CD4-positive, alpha-beta memory T cell (primary cell): ENCODE results near the gene CCL21. TPM values are rescaled to one million over a fixed set of nuclear protein-coding genes. Genes with fewer than 3 reads are reported as not detected.

Source experiments
- CTCF ChIA-PET: fragments of 350-600 bp; sonication (Branson Sonifier 250); formaldehyde crosslinking; loops from one replicate; lab custom pipeline; 2021; ENCODE audit warnings: inconsistent platforms; ENCODE audit not compliant: partially characterized antibody; lab: Charles Lee
- POLR2A ChIA-PET: fragments of 350-600 bp; sonication (Branson Sonifier 250); formaldehyde crosslinking; loops from one replicate; lab custom pipeline; 2021; ENCODE audit not compliant: partially characterized antibody; lab: Charles Lee
- DNase-seq, 5 donors: peaks; one replicate each; pipeline versions ENCODE4 v3.0.0 to v3.0.0-alpha.2; 2020 to 2022; ENCODE audit warnings: mixed read lengths in 1 of 5
- H3K27ac ChIP-seq: one replicate; pipeline ENCODE4 v1.7.0; 2013; ENCODE audit warnings: low read depth, low read length
- H3K27me3 ChIP-seq: 2 replicates; pipeline ENCODE4 v1.7.0; 2013; ENCODE audit warnings: mild to moderate bottlenecking, low read length, moderate library complexity; ENCODE audit not compliant: insufficient read depth
- H3K36me3 ChIP-seq: 2 replicates; pipeline ENCODE4 v1.7.0; 2013; ENCODE audit warnings: mild to moderate bottlenecking, low read length, moderate library complexity; ENCODE audit not compliant: insufficient read depth
- H3K4me1 ChIP-seq: 2 replicates; pipeline ENCODE4 v1.7.0; 2013; ENCODE audit warnings: mild to moderate bottlenecking, low read length, moderate library complexity; ENCODE audit not compliant: insufficient read depth
- H3K4me3 ChIP-seq, 2 donors: one replicate each; pipeline ENCODE4 v1.7.0; 2013; ENCODE audit warnings: low read length in 2 of 2, mild to moderate bottlenecking in 1 of 2
- H3K9me3 ChIP-seq, 2 donors: one replicate each; pipeline ENCODE4 v1.7.0; 2013; ENCODE audit warnings: low read length in 2 of 2, control low read depth in 1 of 2; ENCODE audit not compliant: control insufficient read depth in 1 of 2
- H3K27ac Mint-ChIP-seq, 7 donors: one replicate each; pipeline ENCODE4 v1.8.0; 2020 to 2021; ENCODE audit warnings: mixed read lengths in 7 of 7, mild to moderate bottlenecking in 6 of 7, inconsistent platforms in 3 of 7, moderate library complexity in 3 of 7
- H3K27me3 Mint-ChIP-seq, 2 donors: one replicate each; pipeline ENCODE4 v1.8.0; 2020 to 2021; ENCODE audit warnings: mixed read lengths in 2 of 2
- H3K36me3 Mint-ChIP-seq, 2 donors: one replicate each; pipeline ENCODE4 v1.8.0; 2020 to 2021; ENCODE audit warnings: mixed read lengths in 2 of 2, inconsistent platforms in 1 of 2, mild to moderate bottlenecking in 1 of 2
- H3K4me1 Mint-ChIP-seq, 4 donors: one replicate each; pipeline ENCODE4 v1.8.0; 2020 to 2021; ENCODE audit warnings: mixed read lengths in 4 of 4, mild to moderate bottlenecking in 1 of 4
- H3K4me3 Mint-ChIP-seq, 8 donors: one replicate each; pipeline ENCODE4 v1.8.0; 2020 to 2021; ENCODE audit warnings: mixed read lengths in 8 of 8, mild to moderate bottlenecking in 7 of 8, moderate library complexity in 6 of 8, inconsistent platforms in 3 of 8
- H3K9me3 Mint-ChIP-seq, 8 donors: one replicate each; pipeline ENCODE4 v1.8.0; 2020 to 2021; ENCODE audit warnings: mixed read lengths in 8 of 8, mild to moderate bottlenecking in 5 of 8, inconsistent platforms in 3 of 8, moderate library complexity in 1 of 8
- intact Hi-C: fragments of 100-400 bp; cut with micrococcal nuclease; formaldehyde crosslinking; loops from one replicate; pipeline ENCODE4 v1.15.1; 2023
- polyA plus RNA-seq, 2 donors: library from polyadenylated mRNA; unstranded; fragments of 300-500 nt; fragmentation: Illumina TruSeq; gene quantifications; one replicate each; pipeline ENCODE4 v1.2.3, GENCODE V29; 2021
- total RNA-seq, 2 experiments: library from RNA; stranded (reverse); gene quantifications; one replicate each; pipeline ENCODE4 v1.2.3, GENCODE V29; 2021

The CCL21 gene
- total and polyA plus RNA-seq, 4 experiments from 2014 or later = not detected

DNA sequence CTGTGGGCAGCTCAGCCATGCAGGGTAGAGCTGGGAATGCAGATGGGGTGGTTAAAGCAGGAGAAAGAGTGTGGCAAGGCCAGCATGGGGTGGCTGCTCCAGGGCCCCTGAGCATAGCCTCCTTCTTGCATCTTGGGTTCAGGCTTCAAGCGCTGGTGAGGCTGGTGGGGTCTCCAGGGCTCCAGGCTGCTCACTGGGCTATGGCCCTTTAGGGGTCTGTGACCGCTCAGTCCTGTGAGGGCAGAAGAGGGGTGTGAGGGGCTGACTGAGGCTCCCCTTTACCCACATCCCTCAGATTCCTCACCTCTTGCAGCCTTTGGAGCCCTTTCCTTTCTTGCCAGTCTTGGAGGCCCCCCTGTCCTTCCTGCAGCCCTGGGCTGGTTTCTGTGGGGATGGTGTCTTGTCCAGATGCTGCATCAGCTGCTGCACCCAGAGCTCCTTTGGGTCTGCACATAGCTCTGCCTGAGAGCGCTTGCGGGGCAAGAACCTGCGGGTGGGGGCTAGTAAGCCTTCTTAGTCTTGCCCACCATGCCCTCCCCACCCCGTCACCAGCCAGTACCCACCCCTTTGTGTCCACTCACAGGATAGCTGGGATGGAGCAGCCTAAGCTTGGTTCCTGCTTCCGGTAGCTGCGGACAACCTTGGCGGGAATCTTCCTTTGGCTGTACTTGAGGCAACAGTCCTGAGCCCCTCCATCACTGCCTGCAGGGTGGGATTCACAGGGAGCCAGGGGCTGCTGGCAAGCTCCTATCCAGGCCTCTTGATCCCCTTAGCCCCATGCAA is 549 bp downstream of the CCL21 start:
- no peak overlapping the region for H3K27ac ChIP-seq
- no peaks in the 10 kb centered on the region for H3K9me3 ChIP-seq
- POLR2A ChIA-PET = no interaction called here
- DNase-seq = no peak
- H3K27me3 ChIP-seq = no peaks in the 10 kb centered on the region
- no peak overlapping the region for H3K4me3 ChIP-seq
- Mint-ChIP-seq H3K4me3 (no peak overlapping the region), H3K27ac (no peak overlapping the region), H3K4me1 (no peaks in the 10 kb centered on the region), H3K36me3 (no peaks in the 10 kb centered on the region), H3K27me3 (peaks cover 8 to 9% of the 10 kb centered on the region in 2 donors), H3K9me3 (no peaks in the 10 kb centered on the region)
- H3K36me3 ChIP-seq = no peaks in the 10 kb centered on the region
- CTCF ChIA-PET = interaction anchor here (2.9 kb wide), 1 partner anchor 9 kb away, joined by 10 read pairs; no protein-coding TSS in a partner anchor
- no peaks in the 10 kb centered on the region for H3K4me1 ChIP-seq
- intact Hi-C loops = no loop called here

DNA sequence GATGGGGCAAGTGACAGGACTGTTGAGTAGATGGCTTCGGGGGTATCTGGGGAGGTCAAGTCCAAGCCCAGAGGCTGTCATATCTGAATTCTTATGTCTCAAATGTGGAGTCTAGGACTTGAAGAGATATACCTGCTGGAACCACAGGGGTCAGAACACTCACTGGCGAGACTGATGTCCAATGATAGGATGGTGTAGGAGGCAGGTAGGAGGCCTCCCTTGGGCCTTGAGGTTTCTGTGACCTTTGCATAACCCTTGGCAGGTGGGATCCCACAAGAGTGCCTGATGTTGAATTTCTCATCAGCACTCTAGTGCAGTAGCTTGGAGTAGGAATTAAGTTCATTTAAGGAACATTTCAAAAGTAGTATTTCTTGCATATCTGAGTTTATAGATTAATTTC is 2.8 kb downstream of the CCL21 start:
- Mint-ChIP-seq H3K9me3 (no peaks in the 10 kb centered on the region), H3K36me3 (no peaks in the 10 kb centered on the region), H3K27ac (no peak overlapping the region), H3K27me3 (peaks cover 0 to 3% of the 10 kb centered on the region in 2 donors), H3K4me3 (no peak overlapping the region), H3K4me1 (peaks cover 0 to 2% (median under 1%) of the 10 kb centered on the region in 4 donors)
- Histone ChIP-seq H3K4me3 (no peak overlapping the region), H3K27me3 (no peaks in the 10 kb centered on the region), H3K36me3 (no peaks in the 10 kb centered on the region), H3K4me1 (no peaks in the 10 kb centered on the region), H3K27ac (no peak overlapping the region), H3K9me3 (no peaks in the 10 kb centered on the region)
- intact Hi-C loops = no loop called here
- ChIA-PET POLR2A (no interaction called here), CTCF (no interaction called here)
- no peak for DNase-seq

DNA sequence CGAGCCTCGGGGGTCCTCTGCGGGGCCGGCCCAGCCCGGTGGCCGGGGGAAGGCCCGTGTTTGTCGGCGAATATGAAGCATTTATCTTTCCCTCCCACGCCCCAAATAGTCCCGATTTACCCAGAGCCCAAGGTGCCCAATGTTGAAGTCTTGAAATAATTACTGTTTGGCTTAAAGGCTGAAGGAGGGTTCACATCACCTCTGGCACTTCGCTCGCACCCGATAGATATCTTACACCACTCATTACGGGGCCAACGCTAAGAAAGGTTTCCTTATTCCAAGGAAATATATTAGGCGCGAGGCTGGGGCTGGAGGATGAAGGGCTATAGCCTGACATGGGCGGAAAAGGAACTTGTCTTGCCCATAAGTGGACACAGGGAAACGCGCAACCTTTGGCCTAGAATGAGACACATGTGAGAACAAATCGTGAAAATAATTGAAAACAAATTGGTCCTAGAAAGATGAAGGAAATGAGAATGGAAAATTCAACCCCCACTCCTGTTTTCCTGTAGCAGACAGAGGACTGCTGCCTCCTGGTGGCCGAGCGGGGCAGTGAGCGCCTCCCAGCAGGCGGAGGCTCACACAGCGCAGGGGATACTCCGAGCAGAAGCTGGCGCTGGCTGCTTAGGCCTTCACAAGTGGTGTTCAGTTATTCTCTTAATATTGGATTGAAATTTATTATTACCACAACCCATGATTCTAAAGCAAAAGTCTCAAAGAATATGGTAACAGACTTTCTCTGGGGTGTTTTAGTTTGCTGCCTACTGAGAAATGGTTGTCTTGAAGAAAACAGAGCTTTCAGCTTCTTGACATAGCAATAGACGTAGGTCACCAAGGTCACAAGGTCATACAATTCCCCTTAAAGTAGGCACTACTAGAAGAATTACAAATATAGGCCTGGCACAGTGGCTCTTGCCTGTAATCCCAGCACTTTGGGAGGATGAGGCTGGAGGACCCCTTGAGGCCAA is 7.9 kb downstream of the CCL21 start:
- Mint-ChIP-seq H3K4me3 (peak overlapping the region; percentile 81 to 88 (median 86)), H3K27me3 (no peaks in the 10 kb centered on the region), H3K4me1 (peaks cover 1 to 9% (median 6%) of the 10 kb centered on the region in 4 donors), H3K27ac (peak overlapping the region in 6 of 7 donors; percentile 37 to 70 (median 50)), H3K36me3 (no peaks in the 10 kb centered on the region), H3K9me3 (no peaks in the 10 kb centered on the region)
- Histone ChIP-seq H3K4me3 (peak overlapping the region; percentile 54 to 93), H3K27ac (no peak overlapping the region), H3K36me3 (no peaks in the 10 kb centered on the region), H3K27me3 (no peaks in the 10 kb centered on the region), H3K9me3 (no peaks in the 10 kb centered on the region), H3K4me1 (peaks cover 7% of the 10 kb centered on the region)
- CTCF ChIA-PET = interaction anchor here (0.5 to 6.0 kb wide), 40 partner anchors 8 to 771 kb away, joined by 3 to 90 read pairs (median 5); partner anchors contain the start of genes CCL19, CCL21, CCL27 and DCTN3
- intact Hi-C loops = loop anchor here (1.0 to 5.0 kb wide), 7 partner anchors 27 to 395 kb away; partner anchors contain the start of genes GALT, PIGO, RPP25L and SIGMAR1
- POLR2A ChIA-PET = interaction anchor here (0.7 to 1.9 kb wide), 11 partner anchors 37 to 187 kb away, joined by 3 to 11 read pairs (median 4); partner anchors contain the start of genes DCTN3, GALT, RPP25L and SIGMAR1
- peak; percentile 71 to 74 (median 72) for DNase-seq

DNA sequence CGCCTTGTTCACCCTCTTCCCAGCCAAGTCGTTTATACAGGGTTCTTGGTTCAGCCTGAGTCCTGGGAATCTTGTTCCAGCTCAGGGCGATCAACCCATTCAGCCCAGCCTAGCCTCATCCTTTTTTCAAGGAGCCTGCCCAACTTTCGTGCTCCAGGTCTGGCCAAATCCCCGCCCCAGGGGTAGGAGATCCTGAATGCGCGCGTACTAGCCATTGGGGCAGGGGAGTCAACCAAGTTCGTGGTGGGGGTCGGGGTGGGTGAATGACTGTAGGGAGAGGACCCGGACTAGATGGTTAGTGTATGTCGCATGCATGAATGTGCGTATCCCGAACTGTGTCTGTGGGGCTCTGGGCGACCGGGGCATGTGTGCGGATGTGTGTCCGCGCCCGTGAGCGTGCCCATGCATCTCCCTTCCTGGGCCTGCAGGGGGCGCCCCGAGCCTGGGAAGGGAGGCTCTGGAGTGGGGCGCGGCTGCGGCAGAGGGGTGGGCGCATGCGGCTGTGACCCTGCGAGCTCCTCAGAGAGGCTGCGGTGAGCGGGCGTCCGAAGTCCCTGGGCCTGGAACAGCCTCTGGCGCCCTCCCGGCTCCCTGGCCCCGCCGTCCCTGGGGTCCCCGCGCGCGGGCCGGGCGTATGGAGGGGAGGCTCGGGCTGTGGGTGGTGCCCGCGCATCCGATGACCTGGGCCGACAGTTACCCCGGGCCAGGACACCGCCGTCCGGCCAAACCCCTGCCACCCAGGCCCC is 8.7 kb downstream of the CCL21 start:
- no peak overlapping the region for H3K27ac Mint-ChIP-seq
- peaks cover 1 to 9% (median 6%) of the 10 kb centered on the region in 4 donors for H3K4me1 Mint-ChIP-seq
- peak overlapping the region; percentile 40 to 88 (median 66) for H3K4me3 Mint-ChIP-seq
- no peaks in the 10 kb centered on the region for H3K27me3 Mint-ChIP-seq
- Histone ChIP-seq H3K9me3 (no peaks in the 10 kb centered on the region), H3K4me1 (peaks cover 7% of the 10 kb centered on the region), H3K36me3 (no peaks in the 10 kb centered on the region), H3K27me3 (no peaks in the 10 kb centered on the region), H3K27ac (no peak overlapping the region), H3K4me3 (peak overlapping the region; percentile 54 to 93)
- intact Hi-C loops = loop anchor here (1.0 to 5.0 kb wide), 3 partner anchors 55 to 396 kb away; partner anchors contain the start of genes GALT and PIGO
- CTCF ChIA-PET = interaction anchor here (0.6 to 6.0 kb wide), 21 partner anchors 8 to 261 kb away, joined by 3 to 90 read pairs (median 5); partner anchors contain the start of genes ARID3C, CCL21, CCL27 and DCTN3
- POLR2A ChIA-PET = interaction anchor here (1.0 to 1.8 kb wide), 5 partner anchors 36 to 81 kb away, joined by 3 to 6 read pairs (median 4); partner anchors contain the start of genes DCTN3, GALT and SIGMAR1
- H3K36me3 Mint-ChIP-seq = no peaks in the 10 kb centered on the region
- peak; percentile 70 to 77 (median 71) for DNase-seq
- H3K9me3 Mint-ChIP-seq = no peaks in the 10 kb centered on the region

DNA sequence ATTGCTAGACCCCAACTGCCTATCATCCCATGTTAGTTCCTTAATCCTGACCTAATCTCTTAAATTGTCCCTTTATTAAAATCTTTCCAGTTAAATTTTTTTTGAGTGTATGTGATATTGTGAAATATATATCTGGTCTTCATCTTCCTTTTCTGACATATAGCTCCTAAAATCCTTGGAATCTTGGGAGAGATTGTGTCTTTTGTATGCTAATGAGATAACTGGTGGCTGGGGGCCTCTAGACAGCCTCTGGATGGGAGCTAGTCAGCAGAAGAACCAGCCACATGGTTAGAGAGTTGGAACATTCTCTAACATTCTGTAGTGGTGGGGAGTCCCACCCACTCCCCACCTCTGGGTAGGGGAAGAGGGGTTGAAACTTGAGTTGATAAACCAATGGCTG is 15.1 kb downstream of the CCL21 start:
- no peaks in the 10 kb centered on the region for H3K4me1 Mint-ChIP-seq
- H3K9me3 ChIP-seq = no peaks in the 10 kb centered on the region
- ChIA-PET CTCF (interaction anchor here (0.7 kb wide), 1 partner anchor 9 kb away, joined by 3 read pairs; no protein-coding TSS in a partner anchor), POLR2A (no interaction called here)
- no peak overlapping the region for H3K27ac Mint-ChIP-seq
- H3K27ac ChIP-seq = no peak overlapping the region
- H3K4me3 Mint-ChIP-seq = no peak overlapping the region
- no peak overlapping the region for H3K4me3 ChIP-seq
- H3K9me3 Mint-ChIP-seq = no peaks in the 10 kb centered on the region
- no peaks in the 10 kb centered on the region for H3K36me3 ChIP-seq
- H3K36me3 Mint-ChIP-seq = no peaks in the 10 kb centered on the region
- intact Hi-C loops = no loop called here
- no peaks in the 10 kb centered on the region for H3K27me3 Mint-ChIP-seq
- DNase-seq = no peak
- H3K4me1 ChIP-seq = no peaks in the 10 kb centered on the region
- H3K27me3 ChIP-seq = no peaks in the 10 kb centered on the region

DNA sequence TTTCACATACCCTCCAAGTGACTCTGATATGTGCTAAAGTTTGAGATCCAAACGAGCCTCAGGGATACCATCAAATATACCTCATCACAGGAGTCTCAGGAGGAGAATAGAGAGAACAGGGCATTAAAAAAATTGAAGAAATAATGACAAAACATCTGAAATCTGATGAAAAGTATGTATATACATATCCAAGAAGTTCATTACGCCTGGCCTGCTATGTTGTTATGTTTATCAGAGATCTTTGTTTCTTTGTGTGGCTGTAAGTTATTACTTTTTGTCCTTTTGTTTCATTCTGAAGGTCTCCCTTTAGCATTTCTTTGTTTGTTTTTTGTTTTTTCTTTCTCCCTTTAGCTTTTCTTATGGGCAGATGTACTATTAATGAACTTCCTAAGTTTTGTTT is 16.4 kb downstream of the CCL21 start:
- H3K27me3 Mint-ChIP-seq = no peaks in the 10 kb centered on the region
- no peak overlapping the region for H3K4me3 Mint-ChIP-seq
- no peaks in the 10 kb centered on the region for H3K4me1 Mint-ChIP-seq
- H3K27ac Mint-ChIP-seq = peak overlapping the region in 1 of 7 donors; percentile 3
- ChIA-PET POLR2A (no interaction called here), CTCF (interaction anchor here (0.7 to 2.7 kb wide), 4 partner anchors 7 to 476 kb away, joined by 3 to 12 read pairs (median 6); no protein-coding TSS in a partner anchor)
- Histone ChIP-seq H3K27me3 (no peaks in the 10 kb centered on the region), H3K36me3 (no peaks in the 10 kb centered on the region), H3K4me1 (no peaks in the 10 kb centered on the region), H3K4me3 (no peak overlapping the region), H3K27ac (no peak overlapping the region), H3K9me3 (no peaks in the 10 kb centered on the region)
- intact Hi-C loops = no loop called here
- DNase-seq = no peak
- H3K9me3 Mint-ChIP-seq = no peaks in the 10 kb centered on the region
- no peaks in the 10 kb centered on the region for H3K36me3 Mint-ChIP-seq
